ENCODE results near the gene EDC4. TPM values are rescaled to one million over a fixed set of nuclear protein-coding genes. Genes with fewer than 3 reads are reported as not detected.

EDC4 gene
- total and polyA plus RNA-seq, 9 of the 15 experiments (the other 6 are each of a cell fraction or from before 2014, with no cell fraction given): 1.1 to 131 (median 74.0) TPM

DNA sequence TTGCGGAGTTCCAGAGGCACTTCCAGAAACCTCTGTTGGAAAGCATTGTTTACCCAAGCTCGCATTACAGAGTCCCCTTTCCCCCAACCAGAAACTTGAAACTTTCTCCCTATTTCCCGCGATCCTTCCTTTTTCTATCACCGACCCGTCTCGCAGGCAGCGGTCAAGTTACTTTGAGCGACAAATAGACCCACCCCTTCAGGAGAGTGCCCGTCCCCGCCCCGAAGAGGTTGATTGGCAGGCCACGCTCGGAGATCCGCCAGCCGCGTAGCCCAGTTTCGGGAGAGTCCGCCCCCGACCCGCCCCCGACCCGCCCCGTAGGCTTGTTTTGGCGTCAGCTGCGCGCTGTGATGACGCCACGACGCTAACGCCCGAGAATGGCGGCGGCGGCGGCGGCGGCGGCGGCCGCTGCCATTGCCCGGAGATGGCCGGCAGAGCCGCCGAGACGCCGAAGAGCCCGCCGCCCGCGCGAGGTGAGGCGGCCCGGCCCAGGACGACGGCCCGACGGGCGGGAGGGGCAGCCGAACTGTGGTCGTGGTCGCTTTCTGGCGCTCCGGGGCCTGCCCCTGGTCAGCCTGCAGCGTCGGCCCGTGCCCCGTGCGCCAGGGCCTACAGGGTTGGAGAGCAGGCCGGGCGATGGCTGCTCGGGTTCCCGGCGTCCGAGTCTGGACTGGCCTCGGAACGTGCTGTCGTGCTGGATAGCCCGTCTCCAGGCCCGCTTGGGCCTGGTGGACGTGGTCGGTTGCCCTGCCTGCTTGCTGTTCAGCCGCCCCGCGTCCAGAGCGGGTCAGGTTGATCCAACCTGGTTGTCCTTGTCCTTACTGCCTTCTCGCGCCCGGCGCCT lies 20.3 kb downstream of the EDC4 start, which contains the start of gene PSKH1 (continued):
- TF ChIP-seq HMG20A (CRISPR knock-in tag; conservative IDR thresholded peaks at IDR 0.05): no peak
- TF ChIP-seq ZNF146 (CRISPR knock-in tag; IDR thresholded peaks at IDR 0.05; ENCODE audit: unreplicated experiment): no peak
- TF ChIP-seq, protein P1, sequence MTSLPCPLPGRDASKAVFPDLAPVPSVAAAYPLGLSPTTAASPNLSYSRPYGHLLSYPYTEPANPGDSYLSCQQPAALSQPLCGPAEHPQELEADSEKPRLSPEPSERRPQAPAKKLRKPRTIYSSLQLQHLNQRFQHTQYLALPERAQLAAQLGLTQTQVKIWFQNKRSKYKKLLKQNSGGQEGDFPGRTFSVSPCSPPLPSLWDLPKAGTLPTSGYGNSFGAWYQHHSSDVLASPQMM (CRISPR knock-in tag; IDR thresholded peaks at IDR 0.05): no peak
- TF ChIP-seq, protein P2, sequence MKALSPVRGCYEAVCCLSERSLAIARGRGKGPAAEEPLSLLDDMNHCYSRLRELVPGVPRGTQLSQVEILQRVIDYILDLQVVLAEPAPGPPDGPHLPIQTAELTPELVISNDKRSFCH (CRISPR knock-in tag; IDR thresholded peaks at IDR 0.05): no peak
- TF ChIP-seq, protein P2 (tag; IDR thresholded peaks at IDR 0.05): 0 out of 2 replicates have a peak, but pooled peaks have one; percentile 48
- TF ChIP-seq RBM15 (IDR thresholded peaks at IDR 0.05; ENCODE audit: insufficient read depth, low read length): no peak
- TF ChIP-seq ZNF12 (CRISPR knock-in tag; IDR thresholded peaks at IDR 0.05): no peak
- no peak for TF ChIP-seq ELF1 (tag; IDR thresholded peaks at IDR 0.05)
- TF ChIP-seq MAZ (CRISPR knock-in tag; conservative IDR thresholded peaks at IDR 0.05 in 1 of 2, IDR thresholded peaks at IDR 0.05 in 1 of 2): peak in 1 of 2 experiments; percentile 78; a peak in 2 of 4 replicates
- peak; percentile 90 for TF ChIP-seq ATF1 (CRISPR knock-in tag; IDR thresholded peaks at IDR 0.05)
- TF ChIP-seq ATF1 (tag; IDR thresholded peaks at IDR 0.05): peak; percentile 97
- TF ChIP-seq, protein P3, sequence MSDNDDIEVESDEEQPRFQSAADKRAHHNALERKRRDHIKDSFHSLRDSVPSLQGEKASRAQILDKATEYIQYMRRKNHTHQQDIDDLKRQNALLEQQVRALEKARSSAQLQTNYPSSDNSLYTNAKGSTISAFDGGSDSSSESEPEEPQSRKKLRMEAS (CRISPR knock-in tag; IDR thresholded peaks at IDR 0.05): peak; percentile 48; the same call in 1 of the 2 replicates
- TF ChIP-seq, protein P4, sequence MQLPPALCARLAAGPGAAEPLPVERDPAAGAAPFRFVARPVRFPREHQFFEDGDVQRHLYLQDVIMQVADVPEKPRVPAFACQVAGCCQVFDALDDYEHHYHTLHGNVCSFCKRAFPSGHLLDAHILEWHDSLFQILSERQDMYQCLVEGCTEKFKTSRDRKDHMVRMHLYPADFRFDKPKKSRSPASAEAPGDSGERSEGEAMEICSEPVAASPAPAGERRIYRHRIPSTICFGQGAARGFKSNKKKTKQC (CRISPR knock-in tag; IDR thresholded peaks at IDR 0.05): no peak
- no peak for TF ChIP-seq MED1 (CRISPR knock-in tag; IDR thresholded peaks at IDR 0.05; ENCODE audit: borderline replicate concordance)
- TF ChIP-seq GATA2 (CRISPR knock-in tag; IDR thresholded peaks at IDR 0.05): no peak
- peak; percentile 73 for TF ChIP-seq HCFC1 (IDR thresholded peaks at IDR 0.05; ENCODE audit: low read depth, low read length)
- TF ChIP-seq NELFE (IDR thresholded peaks at IDR 0.05; ENCODE audit: insufficient read depth, insufficient read length): no peak
- TF ChIP-seq POLR2G (IDR thresholded peaks at IDR 0.05; ENCODE audit: low read depth, low read length): peak; percentile 93
- TF ChIP-seq ZNF561 (CRISPR knock-in tag; conservative IDR thresholded peaks at IDR 0.05): no peak
- TF ChIP-seq KLF6 (CRISPR knock-in tag; IDR thresholded peaks at IDR 0.05; ENCODE audit: borderline replicate concordance): no peak
- no peak for TF ChIP-seq HMG20B (CRISPR knock-in tag; IDR thresholded peaks at IDR 0.05)
- no peak for TF ChIP-seq ZNF24 (IDR thresholded peaks at IDR 0.05)
- peak; percentile 98 for TF ChIP-seq CREB1 (IDR thresholded peaks at IDR 0.05)
- TF ChIP-seq CREB1 (CRISPR knock-in tag; IDR thresholded peaks at IDR 0.05): peak; percentile 95
- no peak for TF ChIP-seq PPARD (CRISPR knock-in tag; IDR thresholded peaks at IDR 0.05)
- TF ChIP-seq KDM5B (IDR thresholded peaks at IDR 0.05; ENCODE audit: insufficient replicate concordance, low read depth, low read length): peak; percentile 74
- TF ChIP-seq RCOR1 (IDR thresholded peaks at IDR 0.05; ENCODE audit: borderline replicate concordance in 1 of 2, low read depth in 2 of 2, low read length in 2 of 2): no peak
